GM23338 (cell line): ENCODE results near the gene PCNT. TPM values are rescaled to one million over a fixed set of nuclear protein-coding genes. Genes with fewer than 3 reads are reported as not detected.

ENCODE experiments used
- ATAC-seq: fragments of 200-7000 bp; cut with Tn5 transposase; 3 replicates; pipeline ENCODE4 v1.9.1; 2020
- DNase-seq: peaks from one replicate; pipeline ENCODE4 v3.0.0-alpha.2; 2015; ENCODE audit warnings: low spot score
- H2AFZ ChIP-seq: fragments of 200-600 bp; sonication (generic); 2 replicates; pipeline ENCODE4 v1.8.0; 2016; ENCODE audit warnings: antibody characterized with exemption, mild to moderate bottlenecking, moderate library complexity
- H3F3A ChIP-seq: fragments of 200-600 bp; sonication (generic); replicated peaks from 2 replicates; pipeline ENCODE4 v1.8.0; 2017; ENCODE audit warnings: antibody characterized with exemption, mixed run types, low read depth
- H3K27ac ChIP-seq: fragments of 200-600 bp; sonication (generic); 2 replicates; pipeline ENCODE4 v1.6.1; 2016; ENCODE audit warnings: low read depth
- H3K27me3 ChIP-seq: fragments of 200-600 bp; sonication (generic); 2 replicates; pipeline ENCODE4 v1.8.0; 2016; ENCODE audit warnings: mild to moderate bottlenecking, mixed run types, moderate library complexity; ENCODE audit not compliant: insufficient read depth
- H3K36me3 ChIP-seq: fragments of 200-600 bp; sonication (generic); 2 replicates; pipeline ENCODE4 v1.8.0; 2016; ENCODE audit warnings: mild to moderate bottlenecking; ENCODE audit not compliant: insufficient read depth
- H3K4me1 ChIP-seq: fragments of 200-600 bp; sonication (generic); 2 replicates; pipeline ENCODE4 v1.8.0; 2016; ENCODE audit warnings: mild to moderate bottlenecking, moderate library complexity; ENCODE audit not compliant: insufficient read depth
- H3K4me2 ChIP-seq: fragments of 200-600 bp; sonication (generic); 2 replicates; pipeline ENCODE4 v1.7.1; 2017; ENCODE audit warnings: mixed run types
- H3K4me3 ChIP-seq: fragments of 200-600 bp; sonication (generic); 2 replicates; pipeline ENCODE4 v1.6.1; 2016; ENCODE audit warnings: mixed run types
- H3K79me2 ChIP-seq: fragments of 200-600 bp; sonication (generic); replicated peaks from 2 replicates; pipeline ENCODE4 v1.8.0; 2017; ENCODE audit warnings: mild to moderate bottlenecking; ENCODE audit not compliant: insufficient read depth
- H3K9me2 ChIP-seq: fragments of 200-600 bp; sonication (generic); 2 replicates; pipeline ENCODE4 v1.8.0; 2017; ENCODE audit not compliant: insufficient read depth
- H4K20me1 ChIP-seq: fragments of 200-600 bp; sonication (generic); replicated peaks from 2 replicates; pipeline ENCODE4 v1.8.0; 2017; ENCODE audit warnings: mild to moderate bottlenecking; ENCODE audit not compliant: insufficient read depth
- H3K27ac Mint-ChIP-seq: 2 replicates; pipeline ENCODE4 v1.8.0; 2020; ENCODE audit warnings: inconsistent platforms, mild to moderate bottlenecking, moderate library complexity, mixed read lengths
- H3K27me3 Mint-ChIP-seq: 3 replicates; pipeline ENCODE4 v1.8.0; 2022; ENCODE audit warnings: low read depth, mild to moderate bottlenecking, moderate library complexity, mixed read lengths, inconsistent platforms; ENCODE audit not compliant: insufficient read depth, poor library complexity
- H3K36me3 Mint-ChIP-seq: 3 replicates; pipeline ENCODE4 v1.8.0; 2021; ENCODE audit warnings: low read depth, mild to moderate bottlenecking, inconsistent platforms, moderate library complexity, mixed read lengths
- H3K4me1 Mint-ChIP-seq: 3 replicates; pipeline ENCODE4 v1.8.0; 2020; ENCODE audit warnings: mild to moderate bottlenecking, inconsistent platforms, mixed read lengths
- H3K4me3 Mint-ChIP-seq: 3 replicates; pipeline ENCODE4 v1.8.0; 2021; ENCODE audit warnings: moderate library complexity, mild to moderate bottlenecking, inconsistent platforms, mixed read lengths
- H3K9me3 Mint-ChIP-seq: 3 replicates; pipeline ENCODE4 v1.8.0; 2020; ENCODE audit warnings: moderate library complexity, mild to moderate bottlenecking, inconsistent platforms, mixed read lengths
- ETS1 ChIP-seq: IDR thresholded peaks from 2 replicates; pipeline ENCODE4 v1.6.1; 2016; ENCODE audit warnings: antibody characterized with exemption
- POLR2AphosphoS5 ChIP-seq: IDR thresholded peaks from 2 replicates; pipeline ENCODE4 v1.6.1; 2016; ENCODE audit warnings: antibody characterized with exemption, low read depth
- REST ChIP-seq: IDR thresholded peaks from one replicate; pipeline ENCODE4 v1.6.1; 2018; ENCODE audit warnings: antibody characterized with exemption; ENCODE audit not compliant: unreplicated experiment
- STAT1 ChIP-seq: IDR thresholded peaks from one replicate; pipeline ENCODE4 v1.6.1; 2016; ENCODE audit warnings: antibody characterized with exemption; ENCODE audit not compliant: unreplicated experiment
- ZNF331 ChIP-seq: fragments of 250-450 bp; sonication (Bioruptor Pico); IDR thresholded peaks from 2 replicates; pipeline ENCODE4 v1.5.0; 2020; ENCODE audit warnings: low read depth, mild to moderate bottlenecking, moderate library complexity
- ZNF462 ChIP-seq: fragments of 250-450 bp; sonication (Bioruptor Pico); IDR thresholded peaks from 2 replicates; pipeline ENCODE4 v1.5.0; 2020; ENCODE audit warnings: mild to moderate bottlenecking, moderate library complexity
- polyA plus RNA-seq: library from polyadenylated mRNA; unstranded; fragments of >200 nt; fragmentation: Nextera tagmentation; extraction: Ambion mirVana; gene quantifications from 2 replicates; pipeline ENCODE4 v1.2.1, GENCODE V29; 2016
- total RNA-seq: library from RNA; depleted of rRNA; stranded (reverse); fragments of >200 nt; shearing (Covaris generic); gene quantifications from 2 replicates; pipeline ENCODE4 v1.2.3, GENCODE V29; 2014

Gene PCNT
- total and polyA plus RNA-seq, 2 experiments from 2014 or later = 39.6 to 46.1 TPM

- Histone ChIP-seq H3K79me2 (no peaks in the 10 kb centered on the region), H3K27me3 (no peaks in the 10 kb centered on the region), H3F3A (no peaks in the 10 kb centered on the region), H3K9me2 (no peaks in the 10 kb centered on the region), H2AFZ (no peak overlapping the region), H3K36me3 (peaks cover 26% of the 10 kb centered on the region), H4K20me1 (no peaks in the 10 kb centered on the region; the same call in none of the 2 replicates), H3K4me3 (no peak overlapping the region), H3K27ac (no peak overlapping the region), H3K4me2 (no peak overlapping the region), H3K4me1 (no peaks in the 10 kb centered on the region)
- TF ChIP-seq POLR2AphosphoS5 (no peak), ZNF462 (CRISPR knock-in tag) (no peak), ETS1 (no peak), REST (no peak), ZNF331 (CRISPR knock-in tag) (no peak), STAT1 (no peak)
- H3K4me1 Mint-ChIP-seq = no peaks in the 10 kb centered on the region
- H3K36me3 Mint-ChIP-seq = peaks cover 68% of the 10 kb centered on the region
- no peak for DNase-seq
- H3K4me3 Mint-ChIP-seq = no peak overlapping the region
- peaks cover 12% of the 10 kb centered on the region for H3K27me3 Mint-ChIP-seq
- no peak overlapping the region for H3K27ac Mint-ChIP-seq
- H3K9me3 Mint-ChIP-seq = no peaks in the 10 kb centered on the region
- ATAC-seq = no peak
Measured at GRCh38 chr21:46352913-46353312, 29.0 kb downstream of the PCNT start.
